SK-N-MC (cell line): ENCODE data around the gene SLC3A2.

ENCODE experiments used
- EZH2 ChIP-seq: fragments of 200-600 bp; sonication (generic); IDR thresholded peaks from one replicate; pipeline ENCODE4 v1.6.1; 2017; ENCODE audit warnings: antibody characterized with exemption
- FOXP2 ChIP-seq: optimal IDR thresholded peaks from 2 replicates; pipeline ENCODE3; 2011; ENCODE audit warnings: mild to moderate bottlenecking, moderate library complexity; ENCODE audit not compliant: insufficient read depth; ENCODE audit errors: extremely low read length, control extremely low read depth
- POLR2AphosphoS5 ChIP-seq: IDR thresholded peaks from 2 replicates; pipeline ENCODE4 v1.6.1; 2012; ENCODE audit warnings: mild to moderate bottlenecking, low read depth, low read length, borderline replicate concordance

DNA sequence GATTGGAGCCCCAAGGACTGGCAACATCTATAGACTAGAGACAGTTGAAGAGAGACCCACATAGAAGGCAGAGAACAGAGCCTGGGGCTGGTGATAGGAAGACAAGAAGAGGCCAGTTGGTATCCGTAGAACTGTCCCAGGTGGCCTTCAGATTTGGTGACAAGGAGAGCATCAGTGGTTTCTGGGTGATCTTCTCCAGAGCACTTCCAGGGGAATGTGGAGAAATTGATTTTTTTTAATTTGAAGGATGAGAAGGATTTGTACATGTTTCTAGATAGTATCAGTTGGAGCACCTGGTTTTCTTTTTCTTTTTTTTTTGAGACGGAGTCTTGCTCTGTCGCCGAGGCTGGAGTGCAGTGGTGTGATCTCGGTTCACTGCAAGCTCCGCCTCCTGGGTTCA lies 14.8 kb downstream of the SLC3A2 start:
- TF ChIP-seq EZH2 (no peak), POLR2AphosphoS5 (no peak), FOXP2 (no peak)
